Measurements from ENCODE around the gene FAAH. TPM values are rescaled to one million over a fixed set of nuclear protein-coding genes. Genes with fewer than 3 reads are reported as not detected.

The FAAH gene
- total and polyA plus RNA-seq, 8 donors = 25.3 to 419 (median 47.4) TPM

DNA sequence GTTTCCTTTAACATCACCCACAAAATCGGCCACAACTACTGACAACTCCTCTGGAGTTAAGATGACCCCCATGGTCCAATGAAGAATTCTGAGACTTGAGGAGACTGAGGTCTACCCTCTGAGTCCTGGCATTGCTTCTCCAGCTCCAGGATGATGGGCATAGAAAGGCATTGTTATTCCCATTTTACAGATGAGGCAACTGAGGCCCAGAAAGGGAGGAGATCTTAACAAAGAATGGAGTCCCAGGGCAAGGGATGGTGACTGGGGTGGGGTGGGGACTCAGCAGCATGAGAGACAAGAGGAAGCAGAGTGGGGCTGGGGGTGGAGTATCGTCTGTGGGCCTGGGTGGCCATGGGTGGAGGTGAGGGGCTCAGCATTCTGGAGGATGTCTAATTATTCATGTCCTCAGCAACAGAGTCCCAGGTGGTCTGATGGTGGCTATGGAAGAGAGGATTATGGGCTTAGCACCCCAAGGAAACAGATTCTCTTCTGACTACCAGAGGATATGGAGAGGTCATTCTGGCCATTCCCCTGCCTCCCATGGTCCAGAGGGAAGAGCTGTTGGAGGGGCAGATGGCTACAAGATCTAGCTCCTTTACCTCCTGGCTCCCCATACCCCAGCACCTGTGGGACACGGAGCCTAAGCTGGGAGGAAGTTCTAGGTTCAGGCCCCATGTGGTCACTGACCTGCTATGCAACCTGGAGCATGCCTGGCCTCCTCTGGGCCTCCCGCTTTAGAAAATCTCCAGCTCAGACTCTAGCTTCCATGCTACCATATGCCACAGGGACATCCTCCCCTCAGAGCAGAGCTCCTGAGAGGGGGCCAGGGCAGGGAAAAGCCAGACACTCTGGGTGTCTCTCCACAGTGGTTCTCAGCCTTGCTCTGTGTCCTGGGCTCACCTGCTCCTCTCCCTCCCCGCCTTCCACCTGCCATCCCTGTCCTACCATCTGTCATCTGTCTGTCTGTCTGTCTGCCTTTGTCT is 58.1 kb downstream of the FAAH start:
- Histone ChIP-seq H3K4me3 (no peak overlapping the region), H3K36me3 (no peaks in the 10 kb centered on the region), H3K9me3 (no peaks in the 10 kb centered on the region), H3K27me3 (peaks cover 9 to 93% (median 27%) of the 10 kb centered on the region in 3 donors), H3K4me1 (peaks cover 9 to 15% (median 13%) of the 10 kb centered on the region in 4 donors), H3K27ac (no peak overlapping the region)
- no peak for TF ChIP-seq POLR2AphosphoS5 (IDR thresholded peaks at IDR 0.05)
- TF ChIP-seq, protein P1, sequence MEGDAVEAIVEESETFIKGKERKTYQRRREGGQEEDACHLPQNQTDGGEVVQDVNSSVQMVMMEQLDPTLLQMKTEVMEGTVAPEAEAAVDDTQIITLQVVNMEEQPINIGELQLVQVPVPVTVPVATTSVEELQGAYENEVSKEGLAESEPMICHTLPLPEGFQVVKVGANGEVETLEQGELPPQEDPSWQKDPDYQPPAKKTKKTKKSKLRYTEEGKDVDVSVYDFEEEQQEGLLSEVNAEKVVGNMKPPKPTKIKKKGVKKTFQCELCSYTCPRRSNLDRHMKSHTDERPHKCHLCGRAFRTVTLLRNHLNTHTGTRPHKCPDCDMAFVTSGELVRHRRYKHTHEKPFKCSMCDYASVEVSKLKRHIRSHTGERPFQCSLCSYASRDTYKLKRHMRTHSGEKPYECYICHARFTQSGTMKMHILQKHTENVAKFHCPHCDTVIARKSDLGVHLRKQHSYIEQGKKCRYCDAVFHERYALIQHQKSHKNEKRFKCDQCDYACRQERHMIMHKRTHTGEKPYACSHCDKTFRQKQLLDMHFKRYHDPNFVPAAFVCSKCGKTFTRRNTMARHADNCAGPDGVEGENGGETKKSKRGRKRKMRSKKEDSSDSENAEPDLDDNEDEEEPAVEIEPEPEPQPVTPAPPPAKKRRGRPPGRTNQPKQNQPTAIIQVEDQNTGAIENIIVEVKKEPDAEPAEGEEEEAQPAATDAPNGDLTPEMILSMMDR (IDR thresholded peaks at IDR 0.05) = no peak
- no peak for TF ChIP-seq EP300 (IDR thresholded peaks at IDR 0.05)
- TF ChIP-seq POLR2A (IDR thresholded peaks at IDR 0.05) = no peak
- WGBS, 5 donors = 70 to 78% (median 76%) methylated on average over 5 of the region's 5 CpGs
- intact Hi-C loops (cut with DNase I; ENCODE audit: low total_unique reads) = no loop called here
- DNase-seq = no peak

DNA sequence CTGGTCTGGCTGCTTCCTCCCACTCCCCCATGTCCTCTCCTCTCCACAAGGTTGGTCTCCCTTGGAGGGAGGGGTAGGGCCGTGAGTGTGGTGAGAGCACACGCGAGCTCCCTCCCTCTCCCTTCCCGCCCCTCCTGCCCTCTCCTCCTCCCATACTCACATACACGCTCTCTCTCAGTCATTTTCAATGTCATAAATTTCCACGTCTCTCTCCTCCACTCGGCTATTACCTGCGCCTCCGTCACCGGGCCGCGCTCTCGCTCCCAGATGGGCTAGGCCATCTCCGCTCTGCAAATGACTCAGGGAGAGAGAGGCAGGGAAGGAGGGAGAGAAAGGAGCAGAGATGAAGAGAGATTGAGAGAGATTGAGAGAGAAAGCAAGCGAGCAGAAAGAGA is 58.8 kb downstream of the FAAH start:
- Histone ChIP-seq H3K27me3 (peaks cover 4 to 91% (median 20%) of the 10 kb centered on the region in 3 donors), H3K36me3 (no peaks in the 10 kb centered on the region), H3K4me1 (peaks cover 7 to 11% (median 8%) of the 10 kb centered on the region in 4 donors), H3K27ac (no peak overlapping the region), H3K9me3 (no peaks in the 10 kb centered on the region), H3K4me3 (no peak overlapping the region)
- no peak for DNase-seq
- intact Hi-C loops (cut with DNase I; ENCODE audit: low total_unique reads) = no loop called here
- WGBS, 5 donors = 59 to 70% (median 60%) methylated on average over 15 of the region's 15 CpGs
- no peak for TF ChIP-seq POLR2A (IDR thresholded peaks at IDR 0.05)
- TF ChIP-seq, protein P1 (IDR thresholded peaks at IDR 0.05) = no peak
- no peak for TF ChIP-seq EP300 (IDR thresholded peaks at IDR 0.05)
- TF ChIP-seq POLR2AphosphoS5 (IDR thresholded peaks at IDR 0.05) = no peak

DNA sequence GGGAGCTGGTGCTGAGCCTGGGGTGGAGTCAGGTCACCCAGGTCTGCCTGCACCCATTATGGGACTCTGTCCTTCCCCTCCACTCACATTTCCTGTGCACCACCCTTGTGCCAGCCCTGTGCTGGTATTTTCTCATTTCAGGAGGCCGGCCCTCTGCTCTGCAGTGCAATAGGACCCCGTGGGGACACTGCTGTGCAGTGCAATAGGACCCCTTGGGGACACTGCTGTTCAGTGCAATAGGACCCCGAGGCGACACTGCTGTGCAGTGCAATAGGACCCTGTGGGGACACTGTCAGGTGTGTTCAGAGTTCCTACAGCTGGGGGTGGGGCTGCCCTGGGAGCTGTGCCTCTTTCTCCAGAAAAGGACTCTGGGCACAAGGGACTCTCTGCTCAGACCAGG is 59.3 kb downstream of the FAAH start:
- WGBS, 5 donors = 43 to 65% (median 59%) methylated on average over 4 of the region's 4 CpGs
- H3K9me3 ChIP-seq = no peaks in the 10 kb centered on the region
- TF ChIP-seq EP300 (IDR thresholded peaks at IDR 0.05) = no peak
- peaks cover 2 to 5% (median 4%) of the 10 kb centered on the region in 4 donors for H3K4me1 ChIP-seq
- peaks cover 3 to 91% (median 15%) of the 10 kb centered on the region in 3 donors for H3K27me3 ChIP-seq
- intact Hi-C loops (cut with DNase I; ENCODE audit: low total_unique reads) = no loop called here
- no peak for DNase-seq
- H3K36me3 ChIP-seq = no peaks in the 10 kb centered on the region
- H3K4me3 ChIP-seq = no peak overlapping the region
- H3K27ac ChIP-seq = no peak overlapping the region

DNA sequence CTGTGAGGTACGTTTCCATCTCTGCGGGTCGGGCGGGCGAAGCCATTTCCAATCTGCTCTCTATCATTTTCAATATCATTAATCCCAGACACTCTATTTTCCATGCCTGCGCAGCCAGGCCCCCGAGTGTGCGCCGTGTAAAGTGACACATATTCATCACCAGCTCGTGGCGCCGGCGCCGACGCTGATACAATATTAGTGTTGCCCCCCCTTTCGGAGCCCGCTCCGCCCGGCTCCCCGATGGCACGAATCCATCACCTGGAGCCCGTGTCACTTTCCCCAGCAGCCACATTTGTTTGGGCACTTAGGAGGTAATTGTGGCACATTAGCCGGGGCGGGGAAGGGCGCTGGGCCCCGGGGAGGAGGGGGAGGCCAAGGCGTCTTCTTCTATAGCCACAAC is 61.8 kb downstream of the FAAH start:
- Histone ChIP-seq H3K4me3 (no peak overlapping the region), H3K36me3 (no peaks in the 10 kb centered on the region), H3K27me3 (peaks cover 0 to 80% (median under 1%) of the 10 kb centered on the region in 3 donors), H3K27ac (no peak overlapping the region), H3K9me3 (no peaks in the 10 kb centered on the region), H3K4me1 (no peaks in the 10 kb centered on the region)
- intact Hi-C loops (cut with DNase I; ENCODE audit: low total_unique reads) = no loop called here
- whole genome bisulfite sequencing, 5 donors = 84 to 91% (median 88%) methylated on average over 27 of the region's 27 CpGs
- DNase-seq = no peak
- no peak for TF ChIP-seq POLR2AphosphoS5 (IDR thresholded peaks at IDR 0.05)
- no peak for TF ChIP-seq EP300 (IDR thresholded peaks at IDR 0.05)
- TF ChIP-seq, protein P1 (IDR thresholded peaks at IDR 0.05) = no peak
- no peak for TF ChIP-seq POLR2A (IDR thresholded peaks at IDR 0.05)
